OCI-LY7 (cell line): ENCODE measurements around the gene HOXB5. TPM values are rescaled to one million over a fixed set of nuclear protein-coding genes. Genes with fewer than 3 reads are reported as not detected.

Source experiments
- BruUV-seq: library from RNA; stranded (reverse); fragments of 400-500 nt; replicated peaks from 2 replicates; lab custom pipeline; 2021; lab: Mats Ljungman, UMichigan
- CTCF ChIA-PET: fragments of 300-600 bp; sonication (Branson Sonifier 250); formaldehyde crosslinking; loops from one replicate; lab custom pipeline; 2022; ENCODE audit warnings: antibody characterized with exemption; ENCODE audit not compliant: unreplicated experiment; lab: Charles Lee
- POLR2A ChIA-PET: fragments of 300-600 bp; sonication (Branson Sonifier 250); formaldehyde crosslinking; loops from one replicate; lab custom pipeline; 2022; ENCODE audit warnings: antibody characterized with exemption; lab: Charles Lee
- DNase-seq: peaks from one replicate; pipeline ENCODE4 v3.0.0-alpha.2; 2015; ENCODE audit warnings: low spot score
- H2AFZ ChIP-seq: fragments of 200-600 bp; sonication (generic), shearing (Covaris generic); 2 replicates; pipeline ENCODE4 v1.6.1; 2014; ENCODE audit warnings: mild to moderate bottlenecking, antibody characterized with exemption, low read length, moderate library complexity
- H3K27ac ChIP-seq: fragments of 200-600 bp; sonication (generic); 2 replicates; pipeline ENCODE4 v1.5.1; 2014; ENCODE audit warnings: mixed run types, low read depth, mild to moderate bottlenecking, moderate library complexity, low read length, inconsistent platforms; ENCODE audit not compliant: poor library complexity, severe bottlenecking
- H3K36me3 ChIP-seq: fragments of 200-600 bp; sonication (generic); 2 replicates; pipeline ENCODE4 v1.6.1; 2014; ENCODE audit warnings: mild to moderate bottlenecking, antibody characterized with exemption, low read length, moderate library complexity, mixed read lengths; ENCODE audit not compliant: insufficient read depth
- H3K4me1 ChIP-seq: fragments of 200-600 bp; sonication (generic); 2 replicates; pipeline ENCODE4 v1.5.1; 2014; ENCODE audit warnings: mild to moderate bottlenecking, low read length; ENCODE audit not compliant: insufficient read depth, poor library complexity, severe bottlenecking
- H3K4me2 ChIP-seq: fragments of 200-600 bp; sonication (generic); 2 replicates; pipeline ENCODE4 v1.6.1; 2014; ENCODE audit warnings: mild to moderate bottlenecking, low read length
- H3K4me3 ChIP-seq: fragments of 200-600 bp; sonication (generic); 2 replicates; pipeline ENCODE4 v1.5.1; 2014; ENCODE audit warnings: mild to moderate bottlenecking, low read depth, low read length; ENCODE audit not compliant: poor library complexity, severe bottlenecking
- H3K79me2 ChIP-seq: fragments of 200-600 bp; sonication (generic); 2 replicates; pipeline ENCODE4 v1.6.1; 2016; ENCODE audit warnings: low read depth, mild to moderate bottlenecking, low read length, moderate library complexity, mixed read lengths; ENCODE audit not compliant: insufficient read depth
- H3K9me2 ChIP-seq: fragments of 200-600 bp; sonication (generic); 2 replicates; pipeline ENCODE4 v1.6.1; 2016; ENCODE audit warnings: mild to moderate bottlenecking, low read length, mixed read lengths; ENCODE audit not compliant: insufficient read depth
- H3K9me3 ChIP-seq: fragments of 200-600 bp; sonication (generic); 2 replicates; pipeline ENCODE4 v1.6.1; 2014; ENCODE audit warnings: mild to moderate bottlenecking, mixed run types, low read length, mixed read lengths
- H4K20me1 ChIP-seq: fragments of 200-600 bp; sonication (generic); 2 replicates; pipeline ENCODE4 v1.6.1; 2014; ENCODE audit warnings: mild to moderate bottlenecking, antibody characterized with exemption, low read length, moderate library complexity, mixed read lengths; ENCODE audit not compliant: insufficient read depth
- CTCF ChIP-seq: fragments of 200-600 bp; sonication (generic); conservative IDR thresholded peaks from 2 replicates; pipeline ENCODE4 v1.5.1; 2014; ENCODE audit warnings: mild to moderate bottlenecking, antibody characterized with exemption, low read length, moderate library complexity, mixed read lengths
- EZH2phosphoT487 ChIP-seq: fragments of 200-600 bp; sonication (generic); IDR thresholded peaks from 2 replicates; pipeline ENCODE4 v1.6.1; 2018; ENCODE audit warnings: low read depth, borderline replicate concordance, mild to moderate bottlenecking, mixed run types, antibody characterized with exemption, low read length, moderate library complexity, mixed read lengths
- intact Hi-C: fragments of 100-400 bp; cut with micrococcal nuclease; formaldehyde crosslinking; loops from one replicate; pipeline ENCODE4 v1.10.0; 2022; ENCODE audit not compliant: unreplicated experiment
- total RNA-seq, 2 experiments: library from RNA; depleted of rRNA in 1 of 2; stranded (reverse); fragments of >200 nt in 1 of 2; shearing (Covaris generic) in 1 of 2; gene quantifications; 2 replicates each; pipeline ENCODE4 v1.2.3, GENCODE V29; 2014 to 2022

HOXB5 gene
- total RNA-seq, 2 experiments from 2014 or later: not detected

DNA sequence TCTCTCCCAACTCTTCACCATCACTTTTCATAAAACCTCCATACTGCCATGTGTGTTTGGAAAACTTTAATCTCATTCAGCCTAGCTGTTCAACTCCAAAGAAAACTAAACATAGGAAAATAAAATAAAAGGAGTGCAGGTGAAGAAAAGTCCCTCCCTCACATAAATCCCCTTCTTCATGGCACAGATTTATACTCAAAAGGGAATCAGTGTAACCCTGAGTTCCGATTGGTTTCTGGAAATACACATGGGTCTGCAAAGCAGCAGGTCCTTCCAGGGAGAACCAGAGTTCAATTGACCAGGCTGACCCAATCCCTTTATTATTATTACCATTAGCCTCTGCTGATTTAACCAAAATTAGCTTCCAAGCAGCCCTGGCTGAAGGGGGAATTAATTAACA, 39.8 kb downstream of the HOXB5 start:
- BruUV-seq: no TSS peak

DNA sequence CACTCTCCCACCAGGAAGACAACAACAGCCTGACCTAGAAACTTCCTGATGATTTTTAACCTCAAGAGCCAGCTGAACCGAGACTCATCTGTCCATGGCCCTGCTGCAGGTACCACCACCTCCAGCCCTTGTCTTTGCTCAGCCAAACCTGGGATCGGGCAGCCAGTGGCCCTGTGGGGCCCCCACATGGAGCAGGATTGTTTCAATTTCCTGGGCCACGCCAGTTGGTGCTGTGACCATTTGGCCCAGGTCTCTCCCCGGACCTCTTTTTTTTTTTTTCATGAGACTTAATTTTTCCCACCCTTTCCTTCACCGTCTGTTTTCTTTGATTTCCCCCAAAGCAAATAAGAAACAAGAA, 40.4 kb downstream of the HOXB5 start:
- H3K9me2 ChIP-seq: no peaks in the 10 kb centered on the region
- no peak overlapping the region for H3K27ac ChIP-seq
- ChIA-PET CTCF (no interaction called here), POLR2A (no interaction called here)
- no peak for DNase-seq
- intact Hi-C loops: no loop called here
- no TSS peak for BruUV-seq
- TF ChIP-seq EZH2phosphoT487 (no peak), CTCF (no peak)
- H3K36me3 ChIP-seq: peaks cover 12% of the 10 kb centered on the region; the same call in 1 of the 2 replicates
- H3K4me3 ChIP-seq: no peak overlapping the region
- H3K79me2 ChIP-seq: no peaks in the 10 kb centered on the region
- H4K20me1 ChIP-seq: no peaks in the 10 kb centered on the region
- H3K9me3 ChIP-seq: no peaks in the 10 kb centered on the region
- no peaks in the 10 kb centered on the region for H3K4me1 ChIP-seq
- H3K4me2 ChIP-seq: no peak overlapping the region
- no peak overlapping the region for H2AFZ ChIP-seq

More for the DNA sequence above, 39.8 kb downstream of the HOXB5 start:
- Histone ChIP-seq H3K4me3 (no peak overlapping the region), H3K4me1 (no peaks in the 10 kb centered on the region), H4K20me1 (no peaks in the 10 kb centered on the region), H3K9me3 (no peaks in the 10 kb centered on the region), H3K9me2 (no peaks in the 10 kb centered on the region), H3K27ac (no peak overlapping the region), H3K36me3 (peaks cover 12% of the 10 kb centered on the region; the same call in 1 of the 2 replicates), H3K4me2 (no peak overlapping the region), H3K79me2 (no peaks in the 10 kb centered on the region), H2AFZ (no peak overlapping the region)
- CTCF ChIA-PET: no interaction called here
- intact Hi-C loops: no loop called here
- POLR2A ChIA-PET: no interaction called here
- no peak for DNase-seq
- TF ChIP-seq EZH2phosphoT487: no peak
- TF ChIP-seq CTCF: no peak

DNA sequence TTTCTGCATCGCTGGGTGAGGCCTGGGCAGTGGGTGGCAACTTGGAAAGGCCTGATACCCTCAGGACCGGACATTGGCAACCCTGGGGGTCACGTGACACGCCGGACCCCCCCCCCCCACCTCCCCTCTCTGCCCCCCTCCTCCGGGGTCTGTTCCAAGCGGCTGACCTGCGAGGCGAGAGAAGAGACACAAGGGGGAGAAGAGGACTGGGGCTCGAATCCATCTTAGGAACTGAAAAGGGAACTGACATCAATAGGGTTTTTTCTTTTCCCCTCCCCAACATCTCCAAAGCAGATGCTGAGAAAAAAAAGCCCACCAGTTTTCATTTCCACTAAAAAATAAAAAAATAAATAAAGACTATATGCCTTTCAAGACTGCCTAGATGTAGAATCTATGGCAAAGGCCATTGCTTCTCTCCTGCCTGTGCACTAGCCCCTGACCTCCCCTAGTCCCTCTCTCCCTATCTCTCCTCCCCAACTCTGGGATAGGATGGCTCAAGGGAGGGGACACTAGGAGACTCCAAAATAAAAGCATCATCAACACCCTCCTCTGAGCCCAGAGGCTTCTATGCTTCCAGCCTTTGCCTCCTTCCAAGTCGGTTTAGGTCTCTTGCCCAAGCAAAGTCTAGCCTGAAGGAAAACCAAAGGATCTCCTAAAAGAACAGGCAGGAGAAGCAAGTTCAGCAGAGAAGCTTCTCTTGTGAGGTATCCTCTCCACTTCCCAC, 41.0 kb downstream of the HOXB5 start:
- H3K4me3 ChIP-seq: no peak overlapping the region
- DNase-seq: no peak
- H3K4me1 ChIP-seq: no peaks in the 10 kb centered on the region
- TF ChIP-seq CTCF: no peak
- no peak for TF ChIP-seq EZH2phosphoT487
- no peaks in the 10 kb centered on the region for H4K20me1 ChIP-seq
- H3K36me3 ChIP-seq: peaks cover 12% of the 10 kb centered on the region; the same call in 1 of the 2 replicates
- no TSS peak for BruUV-seq
- no peak overlapping the region for H3K4me2 ChIP-seq
- H3K27ac ChIP-seq: no peak overlapping the region
- ChIA-PET POLR2A (no interaction called here), CTCF (no interaction called here)
- H2AFZ ChIP-seq: no peak overlapping the region
- no peaks in the 10 kb centered on the region for H3K9me2 ChIP-seq
- no peaks in the 10 kb centered on the region for H3K79me2 ChIP-seq
- intact Hi-C loops: no loop called here
- no peaks in the 10 kb centered on the region for H3K9me3 ChIP-seq
